GM12878 (cell line): ENCODE data around the gene GRM5. TPM values are rescaled to one million over a fixed set of nuclear protein-coding genes. Genes with fewer than 3 reads are reported as not detected.
"Not testable (repeated sequence)": the region's sequence is repeated elsewhere in the genome, so short reads cannot be mapped to it uniquely, and the experiment has no call there.

Experiments
- ATAC-seq: fragments of 200-7000 bp; cut with Tn5 transposase; 3 replicates; pipeline ENCODE4 v1.9.1; 2020; ENCODE audit warnings: mild to moderate bottlenecking, moderate library complexity
- BruUV-seq: library from RNA; stranded (reverse); fragments of 400-500 nt; replicated peaks from 2 replicates; lab custom pipeline; 2021; lab: Mats Ljungman, UMichigan
- CTCF ChIA-PET: fragments of 300-600 bp; sonication (Branson Sonifier 250); formaldehyde crosslinking; extraction: SDS; loops from one replicate; lab custom pipeline; 2021; ENCODE audit warnings: inconsistent platforms; lab: Yijun Ruan, JAX
- POLR2A ChIA-PET: fragments of 350-600 bp; formaldehyde crosslinking; extraction: SDS; loops from one replicate; lab custom pipeline; 2021; ENCODE audit warnings: inconsistent platforms; lab: Charles Lee
- RAD21 ChIA-PET: fragments of 300-600 bp; sonication (Branson Sonifier 250); formaldehyde crosslinking; loops from one replicate; lab custom pipeline; 2023; ENCODE audit warnings: antibody characterized with exemption; ENCODE audit not compliant: unreplicated experiment; lab: Charles Lee
- SMC1A ChIA-PET: fragments of 300-600 bp; sonication (Branson Sonifier 250); formaldehyde crosslinking; loops from one replicate; lab custom pipeline; 2023; ENCODE audit not compliant: unreplicated experiment, uncharacterized antibody; lab: Charles Lee
- DNase-seq: peaks from one replicate; pipeline ENCODE4 v3.0.0-alpha.2; 2011; ENCODE audit warnings: low read depth, low spot score
- FAIRE-seq: peaks from 3 replicates; lab custom pipeline; 2011; peaks lifted over from hg19 to GRCh38; lab: Jason Lieb, UNC
- H2AFZ ChIP-seq: 2 replicates; pipeline ENCODE4 v1.6.0; 2011; ENCODE audit warnings: low read depth, low read length, control low read depth; ENCODE audit not compliant: control insufficient read depth
- H3K27ac ChIP-seq: 2 replicates; pipeline ENCODE4 v1.5.1; 2011; ENCODE audit warnings: control low read depth; ENCODE audit not compliant: control insufficient read depth, insufficient read depth
- H3K27me3 ChIP-seq, 2 experiments: replicated peaks in 1 of 2; 2 replicates each; pipeline versions ENCODE4 v1.6.0 to v1.6.1; 2011; ENCODE audit warnings: low read length in 1 of 2; ENCODE audit not compliant: control insufficient read depth in 2 of 2, insufficient read depth in 2 of 2
- H3K36me3 ChIP-seq, 2 experiments: 2 replicates each; pipeline ENCODE4 v1.5.1; 2011; ENCODE audit warnings: low read length in 1 of 2; ENCODE audit not compliant: control insufficient read depth in 2 of 2, insufficient read depth in 2 of 2
- H3K4me1 ChIP-seq: 2 replicates; pipeline ENCODE4 v1.6.1; 2011; ENCODE audit warnings: mild to moderate bottlenecking, low read length, moderate library complexity, mixed read lengths; ENCODE audit not compliant: control insufficient read depth, insufficient read depth
- H3K4me2 ChIP-seq: 2 replicates; pipeline ENCODE4 v1.6.0; 2011; ENCODE audit warnings: control low read depth; ENCODE audit not compliant: control insufficient read depth, insufficient read depth
- H3K4me3 ChIP-seq: fragments of 200-600 bp; sonication (generic); 2 replicates; pipeline ENCODE4 v1.5.1; 2016
- H3K79me2 ChIP-seq: 2 replicates; pipeline ENCODE4 v1.6.0; 2011; ENCODE audit warnings: low read length; ENCODE audit not compliant: control insufficient read depth, insufficient read depth
- H3K9ac ChIP-seq: 2 replicates; pipeline ENCODE4 v1.8.0; 2011; ENCODE audit warnings: low read length, control low read depth, mixed read lengths; ENCODE audit not compliant: control insufficient read depth, insufficient read depth
- H3K9me3 ChIP-seq: replicated peaks from 3 replicates; pipeline ENCODE4 v1.5.1; 2011; ENCODE audit warnings: mild to moderate bottlenecking, low read length; ENCODE audit not compliant: control insufficient read depth, insufficient read depth
- H4K20me1 ChIP-seq: 2 replicates; pipeline ENCODE4 v1.6.0; 2011; ENCODE audit not compliant: control insufficient read depth, insufficient read depth
- CBX3 ChIP-seq: fragments of 200-600 bp; sonication (generic); IDR thresholded peaks from 2 replicates; pipeline ENCODE4 v1.6.1; 2016; ENCODE audit warnings: low read depth, borderline replicate concordance
- FOS ChIP-seq: IDR thresholded peaks from 3 replicates; pipeline ENCODE4 v1.6.1; 2011; ENCODE audit warnings: borderline replicate concordance; ENCODE audit not compliant: insufficient read length; ENCODE audit errors: extremely low read depth
- GATAD2B ChIP-seq: fragments of 450-650 bp; conservative IDR thresholded peaks from 2 replicates; pipeline ENCODE4 v1.6.1; 2017; ENCODE audit warnings: low read depth, mild to moderate bottlenecking, moderate library complexity
- IRF4 ChIP-seq: IDR thresholded peaks from 2 replicates; pipeline ENCODE4 v1.6.1; 2011; ENCODE audit warnings: low read depth, low read length
- PKNOX1 ChIP-seq: fragments of 450-650 bp; IDR thresholded peaks from 2 replicates; pipeline ENCODE4 v1.6.1; 2016; ENCODE audit warnings: mild to moderate bottlenecking
- YY1 ChIP-seq: IDR thresholded peaks from 2 replicates; pipeline ENCODE4 v1.6.1; 2011; ENCODE audit warnings: low read depth, mild to moderate bottlenecking, low read length
- ZNF207 ChIP-seq: fragments of 450-650 bp; IDR thresholded peaks from 2 replicates; pipeline ENCODE4 v1.6.1; 2014; ENCODE audit warnings: antibody characterized with exemption, mild to moderate bottlenecking, borderline replicate concordance
- ZNF274 ChIP-seq: IDR thresholded peaks from one replicate; pipeline ENCODE4 v1.8.0; 2011; ENCODE audit not compliant: insufficient read length, insufficient read depth
- WGBS: methylation state at CpG from one replicate; pipeline ENCODE4 v1.1.6; 2016; ENCODE audit warnings: low lambda C conversion rate; ENCODE audit not compliant: insufficient replicate concordance, insufficient coverage; ENCODE audit errors: missing lambda C conversion rate; 5-methylcytosine and 5-hydroxymethylcytosine counted together
- in situ Hi-C: fragments of 300-500 bp; cut with MboI; formaldehyde crosslinking; loops from 9 replicates; pipeline ENCODE4 v1.14.3; 2018; ENCODE audit warnings: mixed read lengths
- intact Hi-C: fragments of 100-400 bp; cut with micrococcal nuclease; formaldehyde crosslinking; loops from one replicate; pipeline ENCODE4 v1.14.2; 2022; ENCODE audit not compliant: unreplicated experiment
- polyA plus RNA-seq, 11 experiments: library from polyadenylated mRNA; depleted of rRNA in 4 of 11; unstranded in 6 of 11; stranded (reverse) in 5 of 11; fragments of >200 nt; fragmentation: Nextera tagmentation in 4 of 11; fragmentation: Illumina TruSeq in 1 of 11; extraction: Ambion mirVana in 4 of 11; extraction: Trizol in 1 of 11; gene quantifications; 1 replicate in 1 of 11; 2 replicates in 10 of 11; pipeline versions ENCODE4 v1.2.1 to v1.2.3, GENCODE V29; 2011 to 2016; ENCODE audit warnings: inconsistent platforms in 2 of 11, missing spikeins in 2 of 11, low read depth in 1 of 11
- total RNA-seq, 4 experiments: library from RNA; depleted of rRNA in 3 of 4; stranded (reverse); fragments of >200 nt in 3 of 4; fragmentation: Illumina TruSeq in 1 of 4; extraction: Trizol in 1 of 4; gene quantifications; 2 replicates each; pipeline versions ENCODE4 v1.2.1 to v1.2.3, GENCODE V29; 2013 to 2021
- TF ChIP-seq, protein P1 (sequence below): fragments of 450-650 bp; IDR thresholded peaks from 2 replicates; pipeline ENCODE4 v1.6.1; 2017; ENCODE audit warnings: borderline replicate concordance

Gene GRM5
- total and polyA plus RNA-seq, 10 of the 15 experiments (the other 5 are each of a cell fraction or from before 2014, with no cell fraction given), result not detected

GRCh38 chr11:89015614-89016013 lies 50.2 kb downstream of the GRM5 start:
- ChIA-PET RAD21 (no interaction called here), CTCF (no interaction called here)
- no peak for FAIRE-seq

DNA sequence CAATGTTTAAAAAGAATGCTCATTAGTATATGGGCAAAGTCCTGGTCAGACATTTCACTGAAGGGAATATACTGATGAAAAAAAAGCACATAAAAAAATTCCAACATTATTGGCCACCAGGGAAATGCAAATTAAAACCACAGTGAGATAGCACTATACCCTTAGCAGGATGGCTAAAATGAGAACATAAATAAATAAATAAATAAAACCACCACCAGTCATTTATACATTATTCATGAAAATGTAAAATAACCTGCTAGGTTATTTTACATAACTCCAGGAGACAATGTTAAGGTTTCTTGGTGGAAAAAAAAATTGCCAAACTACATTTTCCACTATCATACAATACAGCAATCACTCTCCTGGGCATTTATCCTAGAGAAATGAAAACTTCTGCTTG lies 64.9 kb downstream of the GRM5 start:
- SMC1A ChIA-PET, result not testable (repeated sequence)

More at GRCh38 chr11:89015614-89016013, 50.2 kb downstream of the GRM5 start:
- H2AFZ ChIP-seq, result no peak overlapping the region
- no peaks in the 10 kb centered on the region for H3K4me1 ChIP-seq
- H3K4me2 ChIP-seq, result no peak overlapping the region
- WGBS, result 0% methylated on average over 1 of the region's 1 CpG
- ChIA-PET POLR2A (interaction anchor here (0.6 kb wide), 1 partner anchor 579 kb away, joined by 3 read pairs; no protein-coding TSS in a partner anchor), SMC1A (no interaction called here)
- TF ChIP-seq ZNF207 (no peak), FOS (no peak), GATAD2B (no peak), IRF4 (no peak), YY1 (no peak), PKNOX1 (no peak), ZNF274 (no peak), CBX3 (no peak)
- TF ChIP-seq, protein P1, sequence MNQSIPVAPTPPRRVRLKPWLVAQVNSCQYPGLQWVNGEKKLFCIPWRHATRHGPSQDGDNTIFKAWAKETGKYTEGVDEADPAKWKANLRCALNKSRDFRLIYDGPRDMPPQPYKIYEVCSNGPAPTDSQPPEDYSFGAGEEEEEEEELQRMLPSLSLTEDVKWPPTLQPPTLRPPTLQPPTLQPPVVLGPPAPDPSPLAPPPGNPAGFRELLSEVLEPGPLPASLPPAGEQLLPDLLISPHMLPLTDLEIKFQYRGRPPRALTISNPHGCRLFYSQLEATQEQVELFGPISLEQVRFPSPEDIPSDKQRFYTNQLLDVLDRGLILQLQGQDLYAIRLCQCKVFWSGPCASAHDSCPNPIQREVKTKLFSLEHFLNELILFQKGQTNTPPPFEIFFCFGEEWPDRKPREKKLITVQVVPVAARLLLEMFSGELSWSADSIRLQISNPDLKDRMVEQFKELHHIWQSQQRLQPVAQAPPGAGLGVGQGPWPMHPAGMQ, result no peak
- H3K9ac ChIP-seq, result no peak overlapping the region
- no peak for DNase-seq
- ATAC-seq, result no peak
- no peaks in the 10 kb centered on the region for H3K36me3 ChIP-seq
- BruUV-seq, result no TSS peak
- no peaks in the 10 kb centered on the region for H4K20me1 ChIP-seq
- no peaks in the 10 kb centered on the region for H3K9me3 ChIP-seq
- H3K27ac ChIP-seq, result no peak overlapping the region
- in situ Hi-C loops, result no loop called here
- H3K4me3 ChIP-seq, result no peak overlapping the region
- no peaks in the 10 kb centered on the region for H3K27me3 ChIP-seq
- H3K79me2 ChIP-seq, result no peaks in the 10 kb centered on the region
- intact Hi-C loops, result no loop called here

More for the DNA sequence above, 64.9 kb downstream of the GRM5 start:
- H3K79me2 ChIP-seq, H3K9ac ChIP-seq, H3K27me3 ChIP-seq, BruUV-seq, H3K9me3 ChIP-seq, FAIRE-seq, DNase-seq, POLR2A ChIA-PET, H4K20me1 ChIP-seq, H2AFZ ChIP-seq, H3K27ac ChIP-seq, intact Hi-C loops, RAD21 ChIA-PET, H3K4me3 ChIP-seq, in situ Hi-C loops, ATAC-seq, H3K4me1 ChIP-seq, H3K36me3 ChIP-seq, H3K4me2 ChIP-seq, CTCF ChIA-PET: not testable (repeated sequence)
